Endometrial microvascular endothelial cells (primary cell): ENCODE data around the gene POLR3E. TPM values are rescaled to one million over a fixed set of nuclear protein-coding genes. Genes with fewer than 3 reads are reported as not detected.

Experiments
- in situ Hi-C: cut with HindIII; loops from 2 replicates; pipeline ENCODE4 v1.10.0; 2017; ENCODE audit warnings: low sequenced_read_pairs, low pct_unique_long_range_greater_than_20kb; ENCODE audit errors: inconsistent ontology term
- total RNA-seq: library from RNA; depleted of rRNA; stranded (reverse); fragments of >200 nt; gene quantifications from one replicate; pipeline ENCODE4 v1.2.3, GENCODE V29; 2015; ENCODE audit errors: inconsistent ontology term

Gene POLR3E
- total RNA-seq, 1 donor from 2014 or later = 57.0 TPM

DNA sequence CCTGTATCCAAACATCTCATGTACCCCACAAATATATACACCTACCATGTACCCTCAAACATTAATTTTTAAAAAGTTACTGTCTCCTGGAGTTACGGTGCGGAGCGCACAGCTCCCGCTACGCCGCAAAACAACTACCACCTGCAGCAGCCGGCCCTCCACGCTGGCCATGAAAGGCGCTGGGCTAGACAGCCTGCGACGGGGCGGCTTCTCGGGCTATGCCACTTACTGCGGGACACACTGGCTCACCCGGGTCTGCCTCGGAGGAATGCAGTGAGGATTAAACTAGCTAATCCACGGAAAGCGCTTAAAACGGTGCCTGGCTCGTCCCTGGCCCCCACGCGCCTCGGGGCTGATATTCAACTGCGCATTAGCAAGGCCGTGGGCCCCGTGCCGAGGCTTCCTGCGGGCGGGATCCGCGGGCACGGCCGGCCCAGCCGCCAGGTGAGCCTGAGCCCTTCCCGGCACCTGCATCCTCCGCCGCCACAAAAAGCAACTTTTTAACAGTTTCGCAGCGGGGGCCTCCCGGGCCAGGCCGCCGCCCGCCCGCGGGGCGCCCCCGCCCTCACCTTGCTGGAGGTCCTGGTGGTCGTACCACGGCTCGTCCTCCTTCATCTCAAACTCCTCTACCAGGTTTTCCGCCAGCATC, 76.6 kb downstream of the POLR3E start:
- in situ Hi-C loops = no loop called here

DNA sequence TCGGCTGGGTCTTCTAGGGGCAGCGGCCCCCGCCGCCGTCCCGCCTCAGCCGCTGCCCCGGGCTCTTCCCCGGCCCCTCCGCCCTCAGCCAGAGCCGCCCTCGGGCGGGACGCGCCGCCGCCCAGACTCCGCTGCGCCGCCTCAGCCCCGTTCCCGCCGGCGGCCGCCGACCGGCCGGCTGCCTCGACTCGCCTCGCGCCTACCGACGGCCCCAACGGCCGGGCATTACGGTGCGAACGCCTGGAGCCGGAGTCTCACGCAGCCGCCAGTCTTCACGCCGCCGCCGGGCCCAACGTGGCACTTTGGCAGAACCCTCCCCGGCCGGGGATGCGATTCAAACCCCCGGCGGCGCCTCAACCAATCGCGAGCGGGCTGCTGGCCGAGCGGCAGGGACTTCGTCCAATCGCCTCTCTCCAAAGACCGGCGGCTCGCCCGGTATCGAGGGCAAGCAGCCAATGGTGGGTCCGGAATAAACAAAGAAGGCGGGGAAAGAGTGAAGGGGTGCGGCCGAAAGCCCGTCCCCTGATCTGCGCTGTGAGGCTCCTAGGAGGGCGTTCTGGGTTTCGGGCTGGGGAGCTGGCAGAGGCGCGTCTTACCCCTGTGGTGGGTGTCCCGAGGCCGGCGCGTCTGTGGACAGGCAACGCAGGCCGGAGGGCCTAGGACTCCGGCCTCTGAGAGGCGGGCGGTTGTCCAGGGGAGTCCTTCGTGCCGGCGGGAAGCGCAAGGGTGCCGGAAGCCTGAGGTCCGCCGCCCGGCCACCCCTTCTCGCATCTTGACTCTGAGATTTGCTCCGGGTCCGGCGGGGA, 77.3 kb downstream of the POLR3E start, which contains the start of gene CDR2:
TSS of gene CDR2 (minus strand) at position 309 of the 806 bp plus-strand sequence. CDS start 310 bp downstream, outside the sequence.
- in situ Hi-C loops = no loop called here

DNA sequence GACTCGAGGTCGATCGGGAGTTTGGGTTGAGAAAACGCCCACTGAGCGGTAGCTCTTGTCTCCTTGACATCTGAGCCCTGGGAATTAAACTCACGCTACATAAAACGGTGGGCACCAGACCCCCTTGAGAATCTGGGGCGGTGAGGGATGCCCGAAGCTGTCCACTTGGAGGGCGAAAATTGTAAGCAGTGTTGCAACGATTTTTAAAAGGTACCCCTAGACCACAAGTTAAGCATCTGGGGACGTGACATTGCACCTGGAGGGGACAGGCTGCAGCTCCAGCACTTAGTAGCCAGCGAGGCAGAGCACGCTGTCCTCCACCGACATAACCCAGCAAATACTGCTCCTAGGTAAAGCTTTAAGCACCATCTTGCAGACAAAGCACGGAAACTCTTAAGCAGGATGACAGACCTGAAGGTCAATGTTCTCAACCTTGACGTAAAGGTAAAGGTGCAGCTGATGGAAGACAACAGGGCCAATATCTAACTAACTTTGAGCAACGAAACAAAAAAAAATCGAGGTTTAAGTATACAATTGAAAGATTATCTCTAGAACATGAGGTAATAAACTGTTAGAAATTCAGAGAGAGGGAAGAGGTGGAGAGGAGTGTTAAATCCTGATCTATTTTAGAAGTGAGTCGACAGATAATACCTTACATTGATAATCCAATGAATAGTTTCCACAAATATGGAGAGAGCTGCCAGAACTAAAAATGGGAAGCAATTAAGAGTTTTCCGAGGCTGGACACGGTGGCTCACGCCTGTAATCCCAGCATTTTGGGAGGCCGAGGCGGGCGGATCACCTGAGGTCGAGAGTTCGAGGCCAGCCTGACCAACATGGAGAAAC, 78.1 kb downstream of the POLR3E start:
- in situ Hi-C loops = no loop called here

DNA sequence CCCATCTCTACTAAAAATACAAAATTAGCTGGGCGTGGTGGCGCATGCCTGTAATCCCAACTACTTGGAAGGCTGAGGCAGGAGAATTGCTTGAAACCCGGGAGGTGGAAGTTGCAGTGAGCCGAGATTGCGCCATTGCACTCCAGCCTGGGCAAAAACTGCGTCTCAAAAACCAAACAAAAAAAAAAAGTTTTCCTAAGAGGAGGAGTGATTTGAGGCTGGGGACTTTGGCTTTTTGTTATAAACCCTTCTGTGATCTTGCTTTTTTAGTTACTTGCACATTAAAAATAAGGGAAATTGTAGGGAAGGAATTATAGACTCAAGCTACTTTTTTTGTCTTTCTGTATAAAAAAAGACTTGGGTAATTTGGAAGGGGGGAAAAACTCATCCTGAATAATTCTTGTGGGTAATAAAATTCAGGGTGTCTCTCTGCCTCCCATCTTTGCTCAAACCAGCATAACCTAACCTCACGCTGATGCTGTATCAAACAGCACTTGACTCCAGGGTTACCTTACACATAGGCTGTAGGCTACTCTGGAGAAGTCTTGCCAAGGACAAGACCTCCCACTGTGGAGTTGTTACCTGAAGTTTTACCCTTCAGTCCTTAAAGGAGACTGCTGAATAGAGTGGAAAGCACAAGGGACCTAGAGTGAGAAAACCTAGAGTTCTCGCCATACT, 78.9 kb downstream of the POLR3E start:
- in situ Hi-C loops = no loop called here

DNA sequence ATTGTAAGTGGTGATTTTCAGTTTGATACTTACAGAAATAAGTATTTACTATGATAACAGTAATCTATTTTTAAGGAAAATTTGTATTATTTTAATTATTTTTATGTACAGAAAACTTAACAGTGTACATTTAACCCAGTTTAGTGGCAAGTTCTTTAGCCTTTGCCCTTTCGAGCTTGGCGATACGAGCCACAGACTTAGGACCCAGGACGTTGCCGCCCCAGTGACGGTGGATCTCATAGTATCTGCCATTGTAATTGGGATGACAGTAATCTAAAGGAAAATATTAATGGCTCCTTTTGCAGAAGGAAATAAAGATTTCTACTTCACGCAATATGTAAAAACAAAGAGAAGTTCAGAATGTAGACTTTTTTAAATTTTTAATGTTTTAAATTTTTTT, 82.4 kb downstream of the POLR3E start:
- in situ Hi-C loops = no loop called here

DNA sequence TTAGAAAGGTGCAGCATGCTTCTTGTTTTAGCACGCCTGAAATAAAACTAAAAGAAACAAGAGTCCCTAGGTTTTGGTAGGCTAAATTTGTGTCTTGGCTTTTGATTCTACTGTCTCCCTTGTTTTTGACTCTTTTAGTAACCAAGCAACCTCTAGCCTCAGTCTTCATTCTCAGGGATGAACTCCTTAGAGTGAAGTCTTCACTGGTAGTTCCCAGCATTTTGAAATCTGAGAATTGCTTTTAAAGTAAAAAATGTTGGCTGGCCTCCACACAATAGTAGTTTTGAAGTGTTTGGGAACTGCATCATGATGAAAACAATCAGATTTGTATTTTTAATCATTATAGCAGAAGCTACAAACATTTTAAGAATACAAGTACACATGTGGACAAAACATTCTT, 83.3 kb downstream of the POLR3E start:
- in situ Hi-C loops = no loop called here

DNA sequence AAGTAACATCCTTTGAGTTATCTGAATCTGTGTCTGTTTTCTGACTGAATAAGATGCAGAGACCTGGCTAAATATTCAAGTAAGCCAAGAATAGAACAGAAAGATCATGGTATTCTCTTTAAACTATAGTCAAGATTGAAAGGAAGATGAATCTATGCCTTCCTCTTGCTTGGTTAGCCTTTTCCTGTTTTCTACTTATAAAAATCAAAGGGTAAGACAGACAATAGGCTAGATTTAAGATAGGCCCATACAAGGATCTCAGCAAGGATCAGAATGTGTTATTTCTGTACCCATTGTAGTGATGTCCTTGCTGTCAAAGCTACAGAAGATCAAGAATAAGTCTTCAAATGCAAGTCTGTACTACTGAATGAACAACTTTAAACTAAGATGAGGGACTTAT, 84.2 kb downstream of the POLR3E start:
- in situ Hi-C loops = no loop called here

DNA sequence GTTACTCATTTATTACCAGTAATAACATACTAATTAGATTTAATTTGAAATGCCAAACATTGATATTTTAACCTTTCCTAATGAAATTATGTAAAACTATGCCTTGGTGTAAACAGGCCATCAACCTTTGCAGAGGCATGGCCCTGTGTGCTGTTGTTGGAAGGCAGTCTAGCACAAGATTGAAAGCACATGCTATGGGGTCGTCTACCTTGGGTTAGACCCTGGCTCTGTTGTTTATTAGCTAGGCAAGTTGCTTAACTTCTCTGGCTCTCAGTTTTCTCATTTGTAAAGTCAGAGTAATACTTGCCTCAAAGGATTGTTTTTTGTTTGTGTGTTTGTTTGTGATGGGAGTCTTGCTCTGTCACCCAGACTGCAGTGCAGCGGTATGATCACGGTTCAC, 86.6 kb downstream of the POLR3E start:
- in situ Hi-C loops = no loop called here

Other genes starting within 250 kb of the POLR3E start
- gene VWA3A, start 204.9 kb upstream of the POLR3E start, total RNA-seq = not detected
- gene SDR42E2, start 134.9 kb upstream of the POLR3E start, total RNA-seq = not detected
- 23.9 TPM for gene EEF2K, start 91.1 kb upstream of the POLR3E start, total RNA-seq
- 28.6 TPM for gene CDR2, start 77.2 kb downstream of the POLR3E start, total RNA-seq
- gene NPIPB5, start 213.5 kb downstream of the POLR3E start, total RNA-seq = 20.6 TPM